NCI-H226 (cell line): Measurements from ENCODE around the gene FILIP1L.
"Not testable (repeated sequence)": the region's sequence is repeated elsewhere in the genome, so short reads cannot be mapped to it uniquely, and the experiment has no call there.

Experiments used
- DNase-seq: peaks from one replicate; pipeline ENCODE4 v3.0.0-alpha.2; 2015

The FILIP1L gene

DNA sequence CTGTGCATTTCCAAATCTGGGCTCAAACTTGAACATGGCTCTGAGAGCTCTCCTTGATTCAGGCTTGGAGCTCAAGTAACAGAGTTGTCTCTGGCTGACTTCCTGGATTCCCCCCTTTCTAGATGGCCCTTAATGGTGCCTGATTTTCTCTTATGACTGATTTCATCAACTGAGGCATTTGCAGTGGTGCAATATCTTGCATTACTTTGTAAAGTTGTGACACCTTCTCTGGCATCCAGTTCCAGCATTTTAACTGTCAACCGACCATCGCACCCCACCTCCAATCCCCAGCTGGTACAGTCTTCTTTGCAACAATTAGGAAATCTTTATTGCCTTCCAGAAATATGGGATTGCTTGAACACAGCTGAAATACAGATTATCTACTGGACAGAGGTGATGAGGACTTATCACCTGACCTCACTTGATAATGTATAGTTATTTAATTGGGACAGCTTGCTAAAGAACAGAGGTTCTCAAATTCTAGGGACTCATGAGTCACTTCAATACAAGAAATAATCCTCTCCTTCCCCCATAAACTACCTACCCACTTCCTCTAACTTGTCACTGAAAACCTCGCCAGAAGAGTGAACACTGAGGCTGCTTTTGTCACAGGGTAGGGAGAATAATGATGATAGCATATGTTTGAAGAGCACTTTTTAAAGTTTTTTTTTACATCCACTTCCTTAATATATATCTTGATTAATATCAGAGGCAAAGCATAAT lies 41.8 kb downstream of the FILIP1L start:
- DNase-seq: no peak

DNA sequence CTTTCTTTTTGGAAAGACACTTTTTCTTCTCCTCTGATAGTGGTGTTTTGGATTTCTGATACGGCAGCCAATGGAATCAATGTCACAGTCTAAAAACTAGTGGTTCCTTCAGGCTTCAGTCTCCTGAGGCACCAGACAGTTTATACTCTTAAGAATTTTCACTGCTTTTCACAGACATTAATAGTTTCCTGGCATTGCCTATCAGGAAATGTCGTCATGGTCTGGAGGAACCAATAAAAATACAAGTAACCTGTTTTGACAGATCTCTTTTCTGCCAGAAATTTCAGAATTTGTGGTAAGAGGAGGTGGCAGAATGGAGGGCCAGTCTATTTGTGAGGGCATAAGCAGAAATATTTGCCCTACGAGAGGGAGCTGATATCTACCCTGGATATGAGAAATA lies 44.8 kb downstream of the FILIP1L start:
- DNase-seq: no peak

DNA sequence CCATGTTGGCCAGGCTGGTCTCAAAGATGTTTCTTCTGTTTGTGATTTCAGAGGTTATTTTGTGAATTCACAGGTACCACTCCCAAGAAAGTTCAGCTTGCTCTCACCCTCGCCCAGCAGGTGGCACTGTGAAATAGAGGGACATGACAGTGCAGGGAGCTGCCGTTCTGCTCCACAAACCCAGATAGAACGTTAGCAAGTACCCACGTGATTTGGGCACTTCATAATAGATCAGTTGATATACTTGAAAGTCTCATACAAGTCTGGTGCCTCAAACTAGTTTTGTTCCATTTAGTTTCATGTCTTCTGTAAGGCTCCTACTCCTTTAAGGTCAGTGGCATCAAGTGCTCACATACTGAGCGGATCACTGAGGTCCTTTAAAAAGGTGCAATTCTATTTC lies 45.5 kb downstream of the FILIP1L start:
- DNase-seq: no peak

DNA sequence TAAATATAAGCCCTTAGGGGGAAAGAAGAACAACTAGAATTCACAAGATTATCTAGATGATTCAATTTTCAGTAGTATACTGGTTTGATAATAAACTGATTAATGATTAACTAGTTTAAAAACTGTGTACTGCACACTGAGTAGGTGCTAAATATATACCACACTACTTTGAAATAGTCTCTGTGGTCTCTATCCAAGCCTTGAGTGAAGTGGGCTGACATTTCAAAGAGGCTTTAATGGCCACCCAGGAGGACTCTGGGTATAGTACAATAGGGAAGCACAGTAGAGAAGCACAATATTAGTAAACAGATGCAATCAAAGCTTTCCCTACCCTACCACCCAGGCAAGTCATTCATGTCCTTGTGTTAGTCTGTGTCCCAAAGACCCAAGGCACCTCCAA lies 46.7 kb downstream of the FILIP1L start:
- DNase-seq: no peak

DNA sequence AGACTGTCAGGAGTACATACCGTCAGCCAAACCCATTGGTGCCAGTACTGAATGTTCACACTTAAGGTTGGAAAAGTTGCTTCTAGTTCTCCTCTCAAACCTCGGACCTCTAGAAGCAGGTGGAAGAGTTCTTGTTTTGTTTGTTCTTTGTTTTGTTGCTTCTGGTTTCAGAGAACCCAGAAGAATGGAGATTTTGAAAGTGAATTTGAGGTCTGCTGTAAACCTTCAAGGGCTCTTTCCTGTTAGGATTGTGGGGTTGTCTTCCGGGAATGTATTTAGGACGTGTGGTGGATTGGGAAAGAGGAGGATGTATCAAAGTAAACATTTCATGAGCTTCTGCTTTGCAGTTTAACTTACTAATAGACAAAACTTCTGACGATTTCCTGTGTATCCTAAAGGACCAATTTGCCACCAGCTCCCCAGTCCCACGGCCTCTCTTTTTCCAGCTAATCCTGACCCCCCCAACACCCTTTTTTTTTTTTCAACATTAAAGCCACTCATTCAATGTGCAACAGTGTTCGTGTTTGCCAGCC lies 50.3 kb downstream of the FILIP1L start:
- no peak for DNase-seq

DNA sequence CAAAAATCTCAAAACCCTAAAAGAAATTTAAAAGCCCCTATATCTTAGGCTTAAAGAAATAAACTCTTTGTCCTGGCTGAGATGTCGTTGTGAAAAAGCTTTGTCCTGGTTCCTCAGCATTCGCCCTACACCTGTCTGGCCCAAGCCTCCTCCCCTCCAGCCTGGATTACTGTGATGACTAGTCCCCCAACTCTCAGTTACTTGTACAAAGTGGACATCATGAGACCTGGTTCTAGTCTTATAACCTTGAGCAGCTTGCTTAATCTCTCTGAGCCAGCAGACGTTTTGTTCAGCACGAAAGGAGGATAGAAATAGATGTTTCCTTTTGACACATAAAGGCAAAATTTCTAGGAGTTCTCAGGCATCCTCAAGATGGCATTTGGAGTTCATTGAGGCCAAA lies 51.6 kb downstream of the FILIP1L start:
- DNase-seq: no peak

DNA sequence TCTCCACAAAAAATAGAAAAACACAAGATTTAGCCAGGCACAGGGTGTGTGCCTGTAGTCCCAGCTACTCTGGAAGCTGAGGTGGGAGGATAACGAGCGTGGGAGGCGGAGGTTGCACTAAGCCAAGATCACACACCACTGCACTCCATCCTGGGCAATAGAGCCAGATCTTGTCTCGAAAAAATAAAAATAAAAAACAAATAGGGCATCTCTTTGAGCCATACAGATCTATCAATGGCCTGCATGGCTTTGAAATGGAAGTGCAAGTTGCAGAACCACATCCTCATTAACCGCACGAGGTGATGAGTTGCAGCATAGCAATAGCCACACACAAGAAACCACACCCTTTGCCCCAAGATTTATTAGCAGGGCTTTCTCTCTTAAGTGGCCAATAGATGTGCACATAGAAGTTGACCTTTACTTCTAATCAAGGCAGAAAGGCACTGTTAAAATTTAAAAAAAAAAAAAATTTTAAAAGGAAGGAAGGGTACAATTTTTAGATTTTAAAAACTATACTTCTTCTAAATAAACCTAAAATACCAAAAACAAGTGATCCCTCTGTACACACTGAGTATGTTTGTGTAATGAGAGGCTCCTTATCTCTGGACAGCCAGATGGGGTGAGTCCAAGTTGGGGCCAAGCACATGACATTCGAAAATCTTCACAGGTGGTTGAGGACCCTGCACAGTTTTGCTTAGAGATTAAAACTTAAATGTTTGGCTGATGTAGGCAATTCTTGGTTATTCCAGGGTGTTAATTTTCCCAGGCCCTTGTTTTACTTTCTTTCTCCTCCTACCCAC lies 53.4 kb downstream of the FILIP1L start:
- no peak for DNase-seq

DNA sequence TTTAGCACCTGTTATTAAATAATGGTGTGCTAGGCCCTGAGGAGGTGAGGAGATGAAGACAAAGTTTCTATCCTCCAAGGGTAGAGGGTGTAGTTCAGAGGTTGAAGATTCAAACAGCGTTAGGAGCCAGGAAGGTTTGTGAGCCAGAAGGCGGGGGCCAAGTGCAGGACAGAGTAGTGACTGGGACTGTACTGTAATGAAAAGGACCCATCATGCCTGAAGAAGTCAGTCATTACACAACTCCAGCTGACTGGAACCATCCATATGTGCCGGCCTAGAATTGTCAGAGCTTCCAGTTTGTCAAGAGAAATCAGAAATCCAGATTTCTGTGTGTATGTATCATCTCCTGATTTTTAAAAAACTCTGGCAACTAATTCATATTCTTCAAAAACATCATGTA lies 54.8 kb downstream of the FILIP1L start:
- DNase-seq: no peak

DNA sequence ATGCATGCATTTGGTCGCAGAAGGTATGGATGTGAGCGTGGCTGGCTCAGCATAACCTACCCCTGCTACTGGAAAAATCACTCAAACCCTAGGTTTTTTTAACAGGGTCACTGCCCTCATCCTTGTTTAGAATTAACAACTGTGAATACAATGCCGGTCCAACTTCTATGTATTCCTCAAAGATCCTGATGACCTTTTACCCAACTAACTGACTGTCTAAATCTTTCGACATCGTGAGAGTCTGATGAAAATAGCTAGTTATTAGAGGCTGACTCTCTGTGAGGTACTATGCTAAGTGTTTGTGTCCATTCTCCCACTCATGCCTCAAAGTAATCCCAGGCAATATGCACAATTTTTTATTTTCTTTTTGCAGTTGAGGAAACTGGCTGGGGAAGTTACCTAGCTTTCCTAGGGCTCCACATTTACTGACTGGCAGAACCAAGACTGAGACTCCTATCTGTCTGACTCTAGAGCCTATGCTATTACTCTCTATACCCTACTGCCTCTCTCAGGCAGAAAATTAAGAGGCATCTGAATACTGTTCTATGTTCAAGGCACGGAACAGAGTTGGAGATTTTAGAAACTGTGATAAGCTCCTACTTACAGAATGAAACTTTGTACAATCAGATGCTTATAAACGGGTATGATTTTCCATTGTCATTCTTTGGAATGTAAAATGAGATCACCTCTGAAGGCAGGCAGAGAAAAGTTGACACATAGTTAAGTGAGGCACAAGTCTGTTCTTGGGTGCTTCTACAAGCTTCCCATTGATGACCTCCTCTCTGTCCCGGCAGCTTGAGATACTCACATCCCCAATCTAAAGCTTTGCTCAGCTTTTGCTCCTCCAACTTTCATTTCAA lies 56.4 kb downstream of the FILIP1L start:
- no peak for DNase-seq

DNA sequence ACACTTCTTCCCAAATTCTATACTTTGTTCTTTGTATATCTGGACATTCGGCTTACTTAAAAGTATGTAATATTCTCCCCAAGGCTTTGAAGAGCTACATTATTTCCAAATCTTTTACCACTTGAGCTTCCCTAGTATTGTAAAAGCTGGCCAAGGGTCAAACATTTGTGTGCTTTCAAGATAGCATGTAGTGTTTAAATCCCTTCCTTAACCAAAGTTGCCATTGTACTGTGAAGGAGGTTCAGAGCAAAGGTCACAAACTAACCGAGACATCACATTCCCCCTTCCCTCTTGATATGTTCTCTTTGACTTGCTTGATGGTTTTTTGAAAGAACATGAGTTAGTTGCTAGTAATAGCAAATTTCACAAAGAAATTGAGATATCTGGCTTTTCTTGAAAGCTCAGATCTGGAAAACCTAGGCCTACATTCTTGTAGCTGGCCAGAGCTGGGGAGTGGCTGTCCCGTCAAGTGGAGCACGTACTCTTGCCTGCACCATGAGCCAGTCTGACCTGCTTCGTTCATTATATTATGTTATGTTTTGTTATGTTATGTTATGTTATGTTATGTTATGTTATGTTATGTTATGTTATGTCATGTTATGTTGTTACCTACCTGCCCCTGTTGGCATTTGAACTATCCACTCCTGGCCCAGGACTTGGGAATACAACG lies 60.2 kb downstream of the FILIP1L start:
- DNase-seq: no peak

DNA sequence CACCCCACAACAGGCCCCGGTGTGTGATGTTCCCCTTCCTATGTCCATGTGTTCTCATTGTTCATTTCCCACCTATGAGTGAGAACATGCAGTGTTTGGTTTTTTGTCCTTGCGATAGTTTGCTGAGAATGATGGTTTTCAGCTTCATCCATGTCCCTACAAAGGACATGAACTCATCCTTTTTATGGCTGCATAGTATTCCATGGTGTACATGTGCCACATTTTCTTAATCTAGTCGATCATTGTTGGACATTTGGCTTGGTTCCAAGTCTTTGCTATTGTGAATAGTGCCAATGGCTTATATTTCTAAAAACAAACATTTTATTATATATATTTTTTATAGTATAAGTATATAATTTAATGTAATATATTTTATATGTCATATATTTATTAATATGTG lies 62.8 kb downstream of the FILIP1L start:
- not testable (repeated sequence) for DNase-seq

DNA sequence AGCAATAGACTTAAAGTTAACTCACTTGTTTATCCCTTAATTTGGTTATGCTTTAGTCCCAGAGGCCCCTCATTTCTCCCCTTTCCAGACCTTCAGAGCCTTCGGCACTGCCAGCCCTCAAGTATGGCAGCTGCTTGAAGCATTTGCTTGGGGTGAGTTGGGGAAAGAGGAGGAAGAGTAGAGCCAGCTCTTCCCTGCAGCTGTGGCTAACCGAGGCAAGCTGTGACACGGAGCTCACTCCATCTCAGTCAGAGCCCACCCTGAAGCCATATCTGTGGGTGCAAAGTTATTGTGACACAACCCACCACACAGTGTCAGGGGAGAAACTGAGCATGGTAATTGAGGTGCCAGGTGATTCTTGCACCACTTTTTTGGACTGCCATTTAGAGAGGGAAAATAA lies 66.1 kb downstream of the FILIP1L start:
- no peak for DNase-seq

DNA sequence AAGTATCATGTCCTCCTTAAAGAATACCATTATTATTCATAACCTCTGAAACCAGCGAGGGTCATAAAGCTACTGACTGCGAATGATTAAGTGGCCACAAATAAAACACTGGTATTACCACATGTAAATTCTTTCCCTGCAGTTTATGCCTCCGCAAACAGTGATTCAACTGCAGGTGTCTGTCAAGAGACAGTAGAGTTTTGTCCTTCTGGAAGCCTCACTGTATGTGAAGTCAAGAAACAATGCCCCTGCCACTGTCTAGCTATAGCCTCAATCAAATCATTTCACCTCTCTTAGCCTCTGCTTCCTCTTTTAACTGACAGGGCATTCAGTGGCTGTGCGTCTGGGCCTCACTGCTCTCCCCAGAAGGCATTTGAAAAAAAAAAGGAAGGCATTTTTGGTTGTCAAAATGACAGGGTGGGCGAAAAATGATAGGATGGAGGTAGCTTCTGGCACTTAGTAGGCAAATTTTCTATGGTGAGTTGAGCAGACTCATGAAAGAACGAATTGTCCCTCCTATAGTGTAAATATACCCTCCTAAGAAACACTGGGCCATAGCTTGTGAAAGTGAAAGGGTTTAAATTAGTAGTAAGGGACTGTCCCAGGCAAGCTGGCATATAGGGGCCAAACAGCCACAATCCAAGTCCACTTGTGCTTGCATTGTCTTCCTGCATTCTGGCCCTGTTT lies 66.7 kb downstream of the FILIP1L start:
- DNase-seq: peak; percentile 39

DNA sequence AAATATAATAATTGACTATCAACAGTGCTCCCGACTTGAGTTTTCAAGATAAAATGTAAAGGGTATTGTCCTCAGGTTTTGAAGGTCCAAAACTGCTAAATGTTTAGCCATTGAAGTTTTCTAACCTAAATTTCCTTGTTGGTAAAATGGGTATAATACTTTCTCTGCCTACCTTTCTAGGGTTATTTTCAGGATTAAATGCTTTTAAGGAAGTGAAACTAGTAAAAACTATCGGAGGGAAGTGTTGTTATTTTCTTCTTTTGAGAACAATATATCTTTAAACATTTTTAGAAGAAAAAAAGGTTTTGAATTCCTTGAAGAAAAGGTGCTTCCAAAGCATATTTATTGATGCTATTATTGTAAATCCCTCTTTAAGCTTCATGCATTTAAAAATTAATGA lies 67.3 kb downstream of the FILIP1L start:
- DNase-seq: no peak

DNA sequence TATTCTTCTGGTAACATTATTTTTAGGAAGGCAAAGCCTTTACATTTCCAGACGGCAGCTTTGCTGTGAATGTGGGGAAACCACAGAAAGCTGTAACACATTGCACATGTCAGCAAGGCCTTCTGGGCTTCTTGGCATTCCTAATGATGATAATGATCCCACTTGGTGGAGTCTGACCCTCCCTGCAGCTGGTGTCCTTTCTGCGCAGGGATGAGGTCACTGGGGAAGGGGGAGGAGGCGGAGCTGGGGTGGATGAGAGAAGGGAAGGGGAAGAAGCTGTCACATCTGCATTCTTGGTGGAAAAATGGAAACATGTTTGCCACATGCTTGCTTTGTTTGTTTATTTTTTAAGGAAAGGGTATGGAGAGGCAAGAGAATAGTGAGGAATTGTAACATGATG lies 68.6 kb downstream of the FILIP1L start:
- DNase-seq: peak; percentile 74

DNA sequence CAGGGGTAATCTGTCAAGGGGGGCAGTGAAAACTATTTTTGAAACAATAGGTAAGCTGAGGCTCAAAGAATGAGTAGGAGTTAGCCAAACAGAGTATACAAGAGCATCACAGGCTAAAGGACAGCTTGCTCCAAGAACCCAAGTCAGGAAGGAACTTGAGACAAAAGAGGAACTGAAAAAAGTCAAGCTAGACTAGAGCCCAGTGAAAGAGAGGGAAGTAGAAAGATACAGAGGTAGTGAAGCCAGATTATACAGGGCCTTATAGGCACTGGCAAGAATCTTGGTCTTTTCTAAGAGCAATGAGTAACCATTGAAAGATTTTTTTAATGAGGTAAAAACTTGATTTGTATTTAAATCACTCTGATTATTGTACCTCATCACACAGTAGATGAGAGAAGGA lies 69.9 kb downstream of the FILIP1L start:
- no peak for DNase-seq

DNA sequence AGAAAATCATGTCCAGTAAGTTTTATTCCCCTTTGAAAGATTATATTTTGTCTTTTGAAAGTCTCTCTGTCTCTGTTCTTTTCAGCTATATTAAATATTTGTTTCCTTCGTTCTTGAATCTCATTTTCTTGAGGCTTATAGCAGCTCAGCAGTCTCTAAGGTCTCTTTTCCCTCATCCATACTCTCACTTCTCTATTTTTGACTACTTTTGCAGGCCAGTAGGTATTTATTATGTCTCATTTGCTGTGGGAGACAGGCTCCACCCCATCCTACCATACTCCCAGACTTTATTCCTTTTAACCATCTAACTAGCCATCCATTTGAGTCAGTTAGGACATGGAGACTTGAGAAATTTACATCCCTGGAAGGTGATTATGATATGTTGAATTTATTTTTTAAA lies 71.0 kb downstream of the FILIP1L start:
- no peak for DNase-seq

DNA sequence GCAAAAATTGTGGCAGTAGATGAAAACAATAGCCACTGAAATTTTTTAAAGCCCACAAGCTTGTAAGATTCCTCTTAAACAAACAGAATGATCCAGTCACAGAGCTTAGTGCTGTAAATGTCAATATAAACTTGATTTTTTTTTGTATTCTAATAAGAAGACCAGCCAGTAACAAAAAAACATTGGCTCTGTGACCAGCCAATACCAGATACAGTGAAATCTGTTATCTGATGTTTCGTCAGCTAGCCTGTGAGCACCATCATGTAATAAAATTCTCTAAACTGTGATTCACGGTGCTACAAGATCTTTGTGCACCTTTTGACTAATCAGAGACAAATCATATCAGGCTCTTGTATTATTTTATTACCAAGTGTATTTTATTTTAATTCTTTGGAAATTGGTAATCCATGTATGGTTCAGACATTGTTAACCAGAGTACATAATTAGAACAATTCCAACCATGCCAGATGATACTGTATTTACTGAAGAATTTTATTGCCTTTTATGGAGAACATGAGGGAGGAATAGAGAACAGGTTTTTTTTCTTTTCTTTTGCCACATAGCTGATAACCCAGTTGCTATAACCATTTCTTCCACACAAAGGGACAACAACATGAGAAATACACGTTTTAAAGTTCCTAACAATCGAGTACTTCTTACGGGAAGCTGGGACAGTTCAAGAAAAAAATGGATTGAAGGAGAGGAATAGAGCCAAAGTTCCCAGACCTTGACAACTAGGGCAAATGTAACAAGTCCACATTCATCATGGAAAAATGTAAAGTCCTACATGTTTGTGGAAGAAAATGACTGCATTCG lies 71.9 kb downstream of the FILIP1L start:
- peak; percentile 90 for DNase-seq

DNA sequence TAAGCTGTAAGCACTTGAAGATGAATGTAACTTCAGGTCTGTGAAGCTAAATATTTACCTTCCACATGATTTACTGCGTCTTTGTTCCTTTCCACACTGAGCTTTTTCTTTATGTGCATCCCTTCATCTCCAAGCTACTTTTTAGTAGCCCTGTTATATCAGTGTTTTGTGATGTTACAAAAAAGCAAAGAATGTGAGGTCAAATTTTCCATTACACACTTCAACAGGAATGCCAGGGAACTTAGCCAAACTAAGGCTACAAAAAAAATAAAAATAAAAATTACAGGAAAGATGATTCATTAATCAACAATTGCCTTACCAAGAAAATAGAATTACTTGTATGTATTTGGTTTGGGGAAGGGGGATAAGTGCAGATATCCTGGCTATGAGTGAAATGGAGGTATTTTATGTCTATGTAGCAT lies 73.0 kb downstream of the FILIP1L start:
- DNase-seq: peak; percentile 61

DNA sequence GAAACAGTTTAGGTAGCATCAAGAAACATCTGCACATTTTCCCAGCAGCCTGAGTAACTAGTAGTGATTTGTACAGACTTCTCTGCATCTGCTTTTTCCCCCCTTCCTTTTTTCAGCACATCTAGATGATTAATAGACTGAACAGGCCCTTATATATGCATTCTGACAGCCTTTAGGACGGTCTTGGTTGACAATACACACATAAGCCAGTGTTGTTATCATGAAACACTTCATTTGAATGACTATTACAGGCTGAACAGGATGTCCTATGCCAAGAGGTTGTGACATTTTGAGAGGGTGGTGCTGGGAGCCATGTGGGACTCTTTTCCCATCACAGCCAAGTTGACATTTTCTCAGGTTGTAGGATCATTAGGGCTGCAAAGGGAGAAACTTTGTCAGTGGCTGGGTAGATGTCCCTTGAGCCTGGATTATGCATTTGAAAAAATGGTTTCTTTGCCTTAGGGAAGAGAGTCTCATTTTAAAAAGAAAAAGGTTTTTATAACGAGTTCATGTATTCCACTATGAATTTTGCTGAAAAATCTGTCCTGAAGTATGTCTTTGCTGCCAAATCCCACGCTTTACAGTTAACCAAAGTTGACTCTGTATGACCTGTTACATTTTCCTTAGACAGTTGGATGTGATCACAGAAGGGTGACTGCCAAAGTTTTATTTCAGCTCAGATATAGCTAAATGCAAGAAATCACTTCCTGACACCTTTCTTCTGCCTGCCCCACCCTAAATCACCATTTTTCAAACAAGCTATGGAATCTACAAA lies 73.7 kb downstream of the FILIP1L start:
- peak; percentile 11 for DNase-seq
